Bronchial epithelial cell (primary cell): ENCODE data around the gene PEMT. TPM values are rescaled to one million over a fixed set of nuclear protein-coding genes. Genes with fewer than 3 reads are reported as not detected.
A peak's percentile ranks its signal among the peaks of the same experiment; 100 is the strongest.

Source experiments
- DNase-seq: peaks from one replicate; pipeline ENCODE4 v3.0.0-alpha.2; 2010; ENCODE audit warnings: low read depth
- FAIRE-seq: peaks from 2 replicates; lab custom pipeline; 2011; peaks lifted over from hg19 to GRCh38; lab: Jason Lieb, UNC
- H3K27me3 ChIP-seq: 2 replicates; pipeline ENCODE4 v1.5.1; 2011; ENCODE audit warnings: low read length; ENCODE audit not compliant: control insufficient read depth, insufficient read depth
- H3K36me3 ChIP-seq: 2 replicates; pipeline ENCODE4 v1.5.1; 2011; ENCODE audit warnings: low read length; ENCODE audit not compliant: control insufficient read depth, insufficient read depth
- H3K4me3 ChIP-seq: 2 replicates; pipeline ENCODE4 v1.5.1; 2011; ENCODE audit warnings: mild to moderate bottlenecking, low read depth, low read length, control low read depth
- CTCF ChIP-seq: IDR thresholded peaks from 2 replicates; pipeline ENCODE4 v1.5.1; 2011; ENCODE audit warnings: mild to moderate bottlenecking, moderate library complexity, low read length, control low read depth, inconsistent platforms; ENCODE audit not compliant: insufficient read depth, severe bottlenecking
- total RNA-seq: library from RNA; depleted of rRNA; stranded (reverse); fragments of >200 nt; gene quantifications from 2 replicates; pipeline ENCODE4 v1.2.1, GENCODE V29; 2014

PEMT gene
- total RNA-seq, 1 donor from 2014 or later: 23.4 TPM

- Histone ChIP-seq H3K36me3 (no peaks in the 10 kb centered on the region), H3K27me3 (no peaks in the 10 kb centered on the region), H3K4me3 (no peak overlapping the region)
- DNase-seq (no peak), FAIRE-seq (no peak)
- TF ChIP-seq CTCF: no peak
Measured at GRCh38 chr17:17536702-17537101, 54.8 kb downstream of the PEMT start.

- H3K27me3 ChIP-seq: no peaks in the 10 kb centered on the region
- no peak overlapping the region for H3K4me3 ChIP-seq
- TF ChIP-seq CTCF: no peak
- DNase-seq (peak; percentile 27), FAIRE-seq (no peak)
- H3K36me3 ChIP-seq: no peaks in the 10 kb centered on the region
Measured at GRCh38 chr17:17535957-17536356, 55.6 kb downstream of the PEMT start.

GRCh38 chr17:17533901-17534441 lies 57.5 kb downstream of the PEMT start:
- Histone ChIP-seq H3K4me3 (no peak overlapping the region), H3K36me3 (no peaks in the 10 kb centered on the region), H3K27me3 (no peaks in the 10 kb centered on the region)
- no peak for TF ChIP-seq CTCF
- FAIRE-seq (no peak), DNase-seq (peak; percentile 53)

- no peak for TF ChIP-seq CTCF
- no peak for FAIRE-seq
- H3K36me3 ChIP-seq: no peaks in the 10 kb centered on the region
Measured at GRCh38 chr17:17532991-17533390, 58.5 kb downstream of the PEMT start.

GRCh38 chr17:17531156-17531555 lies 60.4 kb downstream of the PEMT start:
- no peak for FAIRE-seq
- TF ChIP-seq CTCF: no peak
- no peak for DNase-seq
- H3K36me3 ChIP-seq: no peaks in the 10 kb centered on the region
- H3K4me3 ChIP-seq: no peak overlapping the region
- peaks cover 3% of the 10 kb centered on the region for H3K27me3 ChIP-seq

More at GRCh38 chr17:17532991-17533390, 58.5 kb downstream of the PEMT start:
- no peak for DNase-seq
- Histone ChIP-seq H3K27me3 (no peaks in the 10 kb centered on the region), H3K4me3 (no peak overlapping the region)
